ENCODE data around the gene SPRTN.
A peak's percentile ranks its signal among the peaks of the same experiment; 100 is the strongest.

The SPRTN gene

DNA sequence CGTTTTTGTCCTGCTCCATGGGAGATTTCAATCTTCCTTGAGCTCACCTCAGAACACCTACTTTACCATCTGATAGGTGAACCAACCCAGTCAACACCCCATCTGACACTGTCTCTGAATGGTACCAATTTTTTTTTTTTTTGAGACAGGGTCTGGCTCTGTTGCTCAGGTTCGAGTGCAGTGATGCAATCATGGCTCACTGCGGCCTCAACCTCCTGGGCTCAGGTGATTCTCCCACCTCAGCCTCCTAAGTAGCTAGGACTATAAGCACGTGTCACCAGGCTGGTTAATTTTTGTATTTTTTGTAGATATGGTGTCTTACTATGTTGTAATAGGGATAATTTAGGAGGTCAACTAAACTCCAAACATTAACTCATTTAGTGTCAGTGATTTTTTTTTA lies 36.3 kb downstream of the SPRTN start:
- 88% methylated on average over 1 of the region's 4 CpGs for WGBS (ENCODE audit: insufficient coverage)
- ChIA-PET CTCF (interaction anchor here (0.6 to 1.7 kb wide), 4 partner anchors 8 to 227 kb away, joined by 3 to 4 read pairs (median 4); no protein-coding TSS in a partner anchor), POLR2A (interaction anchor here (0.7 kb wide), 1 partner anchor 47 kb away, joined by 5 read pairs; no protein-coding TSS in a partner anchor)
- no peaks in the 10 kb centered on the region for H3K27me3 ChIP-seq (replicated peaks in 2 of 5; ENCODE audit: control insufficient read depth in 4 of 5, insufficient read depth in 5 of 5, low read length in 4 of 5)
- H3K4me3 ChIP-seq (ENCODE audit: control insufficient read depth in 1 of 7, extremely low read depth in 1 of 7, insufficient read depth in 4 of 7, low read depth in 2 of 7, low read length in 6 of 7), result no peak overlapping the region
- H3K36me3 ChIP-seq (ENCODE audit: control insufficient read depth in 4 of 4, insufficient read depth in 4 of 4, low read length in 3 of 4), result peaks cover 0 to 8% (median 4%) of the 10 kb centered on the region in 4 experiments
- no peaks in the 10 kb centered on the region for H3K9me3 ChIP-seq (ENCODE audit: control extremely low read depth in 1 of 5, control insufficient read depth in 4 of 5, insufficient read depth in 2 of 5, low read depth in 1 of 5, low read length in 4 of 5)
- peaks cover 4 to 25% (median 13%) of the 10 kb centered on the region in 4 experiments for H3K4me1 ChIP-seq (ENCODE audit: control extremely low read depth in 1 of 4, control insufficient read depth in 4 of 4, insufficient read depth in 4 of 4, low read length in 3 of 4)
- DNase-seq, result no peak
- H3K27ac ChIP-seq (ENCODE audit: insufficient read depth in 1 of 2, low read depth in 1 of 2, low read length in 2 of 2, poor library complexity in 1 of 2, severe bottlenecking in 2 of 2), result no peak overlapping the region

DNA sequence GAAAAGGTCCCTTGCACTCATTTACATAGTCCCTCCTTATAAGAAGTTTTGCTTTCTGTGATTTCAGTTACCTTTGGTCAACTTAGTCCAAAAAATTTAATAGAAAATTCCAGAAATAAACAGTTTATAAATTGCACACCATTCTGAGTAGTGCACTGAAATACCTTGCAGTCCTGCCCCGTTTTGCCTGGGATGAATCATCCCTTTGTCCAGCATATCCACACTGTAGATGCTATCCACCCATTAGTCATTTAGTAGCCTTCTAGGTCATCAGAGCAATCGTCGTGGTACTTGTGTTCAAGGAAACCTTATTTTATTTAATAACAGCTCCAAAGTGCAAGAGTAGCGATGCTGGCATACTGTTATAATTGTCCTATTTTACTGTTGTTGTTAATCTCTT lies 38.0 kb downstream of the SPRTN start:
- WGBS (ENCODE audit: insufficient coverage), result 94% methylated on average over 3 of the region's 4 CpGs
- peaks cover 0 to 6% (median 1%) of the 10 kb centered on the region in 4 experiments for H3K36me3 ChIP-seq (ENCODE audit: control insufficient read depth in 4 of 4, insufficient read depth in 4 of 4, low read length in 3 of 4)
- ChIA-PET CTCF (interaction anchor here (1.0 to 1.7 kb wide), 3 partner anchors 10 to 165 kb away, joined by 3 to 4 read pairs (median 4); no protein-coding TSS in a partner anchor), POLR2A (no interaction called here)
- H3K4me1 ChIP-seq (ENCODE audit: control extremely low read depth in 1 of 4, control insufficient read depth in 4 of 4, insufficient read depth in 4 of 4, low read length in 3 of 4), result peaks cover 4 to 25% (median 13%) of the 10 kb centered on the region in 4 experiments
- no peaks in the 10 kb centered on the region for H3K27me3 ChIP-seq (replicated peaks in 2 of 5; ENCODE audit: control insufficient read depth in 4 of 5, insufficient read depth in 5 of 5, low read length in 4 of 5)
- H3K4me3 ChIP-seq (ENCODE audit: control insufficient read depth in 1 of 7, extremely low read depth in 1 of 7, insufficient read depth in 4 of 7, low read depth in 2 of 7, low read length in 6 of 7), result no peak overlapping the region
- no peaks in the 10 kb centered on the region for H3K9me3 ChIP-seq (ENCODE audit: control extremely low read depth in 1 of 5, control insufficient read depth in 4 of 5, insufficient read depth in 2 of 5, low read depth in 1 of 5, low read length in 4 of 5)
- no peak overlapping the region for H3K27ac ChIP-seq (ENCODE audit: insufficient read depth in 1 of 2, low read depth in 1 of 2, low read length in 2 of 2, poor library complexity in 1 of 2, severe bottlenecking in 2 of 2)
- no peak for DNase-seq

DNA sequence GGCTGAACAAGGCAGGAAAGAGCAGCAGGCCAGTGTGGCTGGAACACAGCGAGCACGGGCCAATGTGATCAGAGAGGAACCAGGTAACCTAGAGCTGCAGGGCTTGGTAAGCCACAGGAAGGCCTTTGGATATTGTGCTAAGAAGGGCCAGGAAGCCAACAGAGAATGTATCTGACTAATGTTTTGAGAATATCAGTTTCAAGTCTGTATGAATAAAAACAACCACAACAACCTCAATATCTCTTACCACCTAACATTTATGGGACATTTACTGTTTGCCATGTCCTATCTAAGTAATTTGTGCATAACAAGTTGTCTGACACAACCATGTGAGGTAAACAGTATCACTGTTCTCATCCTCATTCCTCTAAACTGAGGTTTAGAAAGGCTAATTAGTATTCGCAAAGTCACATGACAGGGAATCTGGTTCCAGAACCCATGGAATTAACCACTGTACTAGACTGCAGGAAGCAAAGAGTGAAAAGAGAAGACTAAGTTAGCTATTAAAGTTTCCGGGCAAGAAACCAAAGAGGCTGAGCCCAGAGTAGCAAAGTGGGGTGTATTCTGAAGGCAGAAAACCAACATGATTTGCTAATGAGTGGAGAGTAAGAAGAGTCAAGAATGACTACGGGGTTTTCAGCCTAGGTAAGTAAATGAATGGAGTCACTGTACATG lies 38.9 kb downstream of the SPRTN start:
- peak in 1 of 3 donors; percentile 39 for DNase-seq

DNA sequence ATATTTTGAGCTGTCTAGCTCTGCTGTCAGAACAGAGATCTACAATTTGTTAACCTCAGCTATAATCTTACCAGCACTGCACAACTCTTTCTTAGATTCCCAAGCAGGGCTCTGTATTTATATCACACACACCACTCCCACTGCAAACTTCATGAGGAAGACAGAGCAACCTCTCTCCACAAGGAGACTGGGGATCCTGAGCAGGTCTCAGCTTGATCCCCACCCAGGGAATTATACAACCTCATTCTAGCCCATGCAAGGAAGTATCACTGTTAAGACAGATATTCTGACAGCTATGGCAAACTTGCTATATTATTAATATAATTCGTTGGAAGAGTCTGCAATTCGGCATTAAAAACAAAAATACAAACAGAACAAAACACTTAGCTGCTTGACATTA lies 43.6 kb downstream of the SPRTN start:
- Histone ChIP-seq H3K4me1 (ENCODE audit: control extremely low read depth in 1 of 4, control insufficient read depth in 4 of 4, insufficient read depth in 4 of 4, low read length in 3 of 4) (peaks cover 5 to 21% (median 14%) of the 10 kb centered on the region in 4 experiments), H3K27me3 (replicated peaks in 2 of 5; ENCODE audit: control insufficient read depth in 4 of 5, insufficient read depth in 5 of 5, low read length in 4 of 5) (no peaks in the 10 kb centered on the region), H3K4me3 (ENCODE audit: control insufficient read depth in 1 of 7, extremely low read depth in 1 of 7, insufficient read depth in 4 of 7, low read depth in 2 of 7, low read length in 6 of 7) (no peak overlapping the region), H3K36me3 (ENCODE audit: control insufficient read depth in 4 of 4, insufficient read depth in 4 of 4, low read length in 3 of 4) (peaks cover 0 to 5% (median 0%) of the 10 kb centered on the region in 4 experiments), H3K9me3 (ENCODE audit: control extremely low read depth in 1 of 5, control insufficient read depth in 4 of 5, insufficient read depth in 2 of 5, low read depth in 1 of 5, low read length in 4 of 5) (no peaks in the 10 kb centered on the region), H3K27ac (ENCODE audit: insufficient read depth in 1 of 2, low read depth in 1 of 2, low read length in 2 of 2, poor library complexity in 1 of 2, severe bottlenecking in 2 of 2) (no peak overlapping the region)
- no CpG with 5 or more reads among the region's 2 CpGs for WGBS (ENCODE audit: insufficient coverage)
- no peak for DNase-seq
- POLR2A ChIA-PET, result no interaction called here
- CTCF ChIA-PET, result interaction anchor here (1.5 kb wide), 1 partner anchor 21 kb away, joined by 4 read pairs; no protein-coding TSS in a partner anchor

More for the DNA sequence above, 38.9 kb downstream of the SPRTN start:
- H3K27ac ChIP-seq (ENCODE audit: insufficient read depth in 1 of 2, low read depth in 1 of 2, low read length in 2 of 2, poor library complexity in 1 of 2, severe bottlenecking in 2 of 2), result no peak overlapping the region
- H3K9me3 ChIP-seq (ENCODE audit: control extremely low read depth in 1 of 5, control insufficient read depth in 4 of 5, insufficient read depth in 2 of 5, low read depth in 1 of 5, low read length in 4 of 5), result no peaks in the 10 kb centered on the region
- WGBS (ENCODE audit: insufficient coverage), result 77% methylated on average over 5 of the region's 5 CpGs
- CTCF ChIA-PET, result interaction anchor here (1.1 kb wide), 1 partner anchor 12 kb away, joined by 3 read pairs; no protein-coding TSS in a partner anchor
- POLR2A ChIA-PET, result interaction anchor here (0.6 kb wide), 1 partner anchor 15 kb away, joined by 3 read pairs; no protein-coding TSS in a partner anchor
- peaks cover 4 to 25% (median 13%) of the 10 kb centered on the region in 4 experiments for H3K4me1 ChIP-seq (ENCODE audit: control extremely low read depth in 1 of 4, control insufficient read depth in 4 of 4, insufficient read depth in 4 of 4, low read length in 3 of 4)
- no peak overlapping the region for H3K4me3 ChIP-seq (ENCODE audit: control insufficient read depth in 1 of 7, extremely low read depth in 1 of 7, insufficient read depth in 4 of 7, low read depth in 2 of 7, low read length in 6 of 7)
- peaks cover 0 to under 1% (median 0%) of the 10 kb centered on the region in 4 experiments for H3K36me3 ChIP-seq (ENCODE audit: control insufficient read depth in 4 of 4, insufficient read depth in 4 of 4, low read length in 3 of 4)
- no peaks in the 10 kb centered on the region for H3K27me3 ChIP-seq (replicated peaks in 2 of 5; ENCODE audit: control insufficient read depth in 4 of 5, insufficient read depth in 5 of 5, low read length in 4 of 5)

DNA sequence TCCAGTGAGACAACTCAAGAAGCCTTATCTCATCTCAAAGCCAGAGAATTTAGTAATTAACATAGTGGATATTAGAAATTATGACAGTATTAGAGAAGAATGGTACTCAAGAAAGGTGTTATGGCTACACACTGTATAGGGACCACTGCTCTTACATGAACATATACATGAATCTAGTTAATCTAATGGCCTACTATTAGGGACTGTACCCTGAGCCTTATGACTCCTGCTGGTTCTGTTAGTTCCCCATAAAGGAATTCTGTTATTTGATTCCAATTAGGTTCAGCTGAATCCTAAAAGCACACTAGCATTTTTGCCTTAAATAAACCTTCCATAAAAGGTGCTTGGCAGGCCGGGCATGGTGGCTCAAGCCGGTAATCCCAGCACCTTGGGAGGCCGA lies 44.3 kb downstream of the SPRTN start:
- no peak overlapping the region for H3K27ac ChIP-seq (ENCODE audit: insufficient read depth in 1 of 2, low read depth in 1 of 2, low read length in 2 of 2, poor library complexity in 1 of 2, severe bottlenecking in 2 of 2)
- H3K4me1 ChIP-seq (ENCODE audit: control extremely low read depth in 1 of 4, control insufficient read depth in 4 of 4, insufficient read depth in 4 of 4, low read length in 3 of 4), result peaks cover 5 to 16% (median 10%) of the 10 kb centered on the region in 4 experiments
- H3K36me3 ChIP-seq (ENCODE audit: control insufficient read depth in 4 of 4, insufficient read depth in 4 of 4, low read length in 3 of 4), result peaks cover 0 to 5% (median 0%) of the 10 kb centered on the region in 4 experiments
- no peak overlapping the region for H3K4me3 ChIP-seq (ENCODE audit: control insufficient read depth in 1 of 7, extremely low read depth in 1 of 7, insufficient read depth in 4 of 7, low read depth in 2 of 7, low read length in 6 of 7)
- H3K9me3 ChIP-seq (ENCODE audit: control extremely low read depth in 1 of 5, control insufficient read depth in 4 of 5, insufficient read depth in 2 of 5, low read depth in 1 of 5, low read length in 4 of 5), result no peaks in the 10 kb centered on the region
- 100% methylated on average over 1 of the region's 3 CpGs for WGBS (ENCODE audit: insufficient coverage)
- DNase-seq, result no peak
- H3K27me3 ChIP-seq (replicated peaks in 2 of 5; ENCODE audit: control insufficient read depth in 4 of 5, insufficient read depth in 5 of 5, low read length in 4 of 5), result no peaks in the 10 kb centered on the region
- CTCF ChIA-PET, result interaction anchor here (1.5 kb wide), 1 partner anchor 22 kb away, joined by 4 read pairs; no protein-coding TSS in a partner anchor
- POLR2A ChIA-PET, result no interaction called here

DNA sequence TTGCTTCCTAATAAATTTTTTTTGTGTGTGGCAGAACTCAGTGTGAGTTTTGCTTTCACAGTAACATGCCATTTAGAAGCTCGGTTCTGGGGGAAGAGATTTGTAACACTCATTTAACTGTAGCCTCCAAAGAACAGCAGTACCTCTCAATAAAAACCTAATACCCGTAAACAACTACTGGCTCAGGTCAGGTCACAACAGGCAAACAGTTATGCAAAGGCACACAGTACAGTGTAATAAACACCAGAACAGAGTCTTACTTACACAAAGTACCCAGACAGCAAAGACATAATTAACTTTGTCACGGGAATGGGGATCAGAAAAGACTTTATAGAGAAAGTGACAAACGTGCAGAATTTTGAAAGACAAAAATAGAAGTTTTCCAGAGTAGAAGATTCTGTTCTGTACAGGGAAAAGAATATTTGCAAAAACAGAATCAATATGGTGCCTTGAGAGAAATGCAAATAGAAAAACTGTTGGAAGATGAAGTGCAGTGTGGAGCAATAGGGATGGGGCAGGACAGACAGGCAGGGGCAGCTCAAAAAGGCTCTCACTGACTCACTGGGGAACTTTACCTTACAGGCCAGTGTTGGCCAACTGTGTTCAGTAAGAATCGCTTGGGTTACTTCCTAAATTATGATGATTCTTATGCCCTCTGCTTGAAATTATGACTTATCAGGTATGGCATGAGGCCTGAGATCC lies 45.2 kb downstream of the SPRTN start:
- Histone ChIP-seq H3K27ac (ENCODE audit: insufficient read depth in 1 of 2, low read depth in 1 of 2, low read length in 2 of 2, poor library complexity in 1 of 2, severe bottlenecking in 2 of 2) (no peak overlapping the region), H3K4me1 (ENCODE audit: control extremely low read depth in 1 of 4, control insufficient read depth in 4 of 4, insufficient read depth in 4 of 4, low read length in 3 of 4) (peaks cover 7 to 9% (median 8%) of the 10 kb centered on the region in 4 experiments), H3K4me3 (ENCODE audit: control insufficient read depth in 1 of 7, extremely low read depth in 1 of 7, insufficient read depth in 4 of 7, low read depth in 2 of 7, low read length in 6 of 7) (no peak overlapping the region), H3K27me3 (replicated peaks in 2 of 5; ENCODE audit: control insufficient read depth in 4 of 5, insufficient read depth in 5 of 5, low read length in 4 of 5) (no peaks in the 10 kb centered on the region), H3K9me3 (ENCODE audit: control extremely low read depth in 1 of 5, control insufficient read depth in 4 of 5, insufficient read depth in 2 of 5, low read depth in 1 of 5, low read length in 4 of 5) (no peaks in the 10 kb centered on the region), H3K36me3 (ENCODE audit: control insufficient read depth in 4 of 4, insufficient read depth in 4 of 4, low read length in 3 of 4) (peaks cover 0 to 5% (median 0%) of the 10 kb centered on the region in 4 experiments)
- CTCF ChIA-PET, result interaction anchor here (1.5 kb wide), 1 partner anchor 23 kb away, joined by 4 read pairs; no protein-coding TSS in a partner anchor
- WGBS (ENCODE audit: insufficient coverage), result 95% methylated on average over 4 of the region's 5 CpGs
- DNase-seq, result peak in 1 of 3 donors; percentile 18
- POLR2A ChIA-PET, result interaction anchor here (0.6 kb wide), 1 partner anchor 20 kb away, joined by 4 read pairs; no protein-coding TSS in a partner anchor

All from common myeloid progenitor, CD34-positive (primary cell).